Measurements from ENCODE around the gene TCEAL4. TPM values are rescaled to one million over a fixed set of nuclear protein-coding genes. Genes with fewer than 3 reads are reported as not detected.

Gene TCEAL4
- total RNA-seq = 25.0 and 29.6 TPM in 2 replicates

DNA sequence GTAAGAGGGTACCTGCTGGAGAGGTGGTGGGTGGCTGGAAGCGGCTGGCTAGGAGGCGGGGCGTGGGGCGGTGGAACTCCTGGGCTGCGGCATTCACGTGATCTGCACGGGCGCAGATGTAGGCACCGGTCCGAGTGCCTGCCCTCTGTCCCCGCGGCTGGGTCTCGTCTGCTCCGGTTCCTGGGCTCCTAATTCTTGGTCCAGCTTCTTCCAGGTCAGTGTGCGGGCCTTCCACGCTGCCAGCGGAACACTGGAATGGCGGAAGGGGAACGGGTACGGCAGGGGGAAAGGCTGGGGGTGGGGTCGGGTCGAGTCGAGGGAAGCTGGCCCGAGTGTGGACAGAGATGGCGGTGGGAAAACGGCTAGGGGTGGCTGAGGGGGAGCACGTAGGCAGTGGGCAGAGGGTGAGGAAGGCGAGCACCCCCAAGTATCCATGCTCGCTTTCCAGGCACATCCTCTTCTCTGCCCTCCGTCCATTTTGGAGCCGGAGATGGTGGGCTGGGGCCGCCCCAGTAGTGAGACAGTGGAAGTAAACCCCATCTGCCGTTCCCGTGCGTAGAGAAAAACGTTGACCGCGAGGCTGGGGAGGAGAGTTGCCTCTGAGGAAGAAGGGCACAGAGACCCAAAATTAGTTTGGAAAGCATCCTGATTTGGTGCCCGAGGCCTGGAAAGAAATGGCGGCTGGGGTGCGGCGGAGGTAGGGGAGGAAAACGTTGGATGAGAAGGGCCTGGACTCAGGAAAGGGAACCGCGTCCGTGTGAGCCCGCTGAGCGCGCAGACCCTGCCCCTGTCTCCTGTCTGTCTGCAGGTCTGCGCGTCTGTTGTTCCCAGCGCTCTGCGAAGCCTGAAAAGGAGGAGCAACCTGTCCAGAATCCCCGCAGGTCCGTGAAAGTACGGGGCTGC is at the start of gene TCEAL4:
Gene TCEAL4, plus strand, starts transcription at position 105 of the 903 bp plus-strand sequence. CDS start 1,161 bp downstream, outside the sequence.

DNA sequence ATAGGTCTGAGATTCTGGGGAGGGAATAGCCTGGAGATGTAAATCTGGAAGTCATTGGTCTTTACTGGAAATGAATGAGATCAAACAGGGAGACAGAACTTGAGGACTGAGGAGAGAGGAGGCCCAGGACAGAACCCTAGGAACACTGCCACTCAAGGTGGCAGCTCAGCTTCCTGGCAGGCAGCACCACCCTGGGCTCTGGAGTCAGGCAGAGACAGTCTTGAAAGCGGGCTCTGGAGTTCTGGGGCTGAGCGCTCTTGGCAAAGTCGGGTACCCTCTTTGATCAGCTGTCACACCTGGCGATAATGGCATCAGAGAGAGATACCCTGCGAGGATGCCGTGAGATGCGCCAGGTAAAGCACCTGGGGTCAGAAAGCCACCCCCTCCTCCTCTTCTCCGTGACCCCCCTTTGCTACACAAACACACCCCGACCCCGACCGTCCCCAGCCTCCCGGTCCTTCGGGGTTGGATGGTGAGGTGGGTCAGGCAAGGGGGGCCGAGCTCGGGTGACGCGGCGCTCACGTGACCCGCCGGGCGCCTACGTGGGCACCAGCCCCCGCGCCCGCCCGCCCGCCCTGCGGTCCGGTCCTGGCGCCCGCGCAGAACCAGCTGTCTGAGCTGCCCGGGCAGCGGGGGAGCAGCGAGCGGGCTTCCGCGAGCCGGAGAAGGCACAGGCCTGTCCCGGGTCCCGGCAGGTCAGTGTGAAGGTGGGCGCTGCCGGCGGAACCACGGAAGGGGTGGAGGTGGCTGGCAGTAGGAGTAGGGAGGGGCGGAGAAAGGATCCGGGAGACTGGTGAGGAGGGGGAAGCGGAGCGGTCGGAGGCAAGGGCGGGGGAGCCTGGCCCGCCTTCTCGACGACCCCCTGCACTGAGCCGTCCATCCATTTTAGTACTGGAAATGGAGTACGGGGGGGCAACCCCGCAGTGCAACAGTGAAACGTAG is 22.3 kb downstream of the TCEAL4 start, which contains the start of gene TCEAL3:
Gene TCEAL3, plus strand, starts transcription at position 600 of the 942 bp plus-strand sequence. CDS start 1,102 bp downstream, outside the sequence.

DNA sequence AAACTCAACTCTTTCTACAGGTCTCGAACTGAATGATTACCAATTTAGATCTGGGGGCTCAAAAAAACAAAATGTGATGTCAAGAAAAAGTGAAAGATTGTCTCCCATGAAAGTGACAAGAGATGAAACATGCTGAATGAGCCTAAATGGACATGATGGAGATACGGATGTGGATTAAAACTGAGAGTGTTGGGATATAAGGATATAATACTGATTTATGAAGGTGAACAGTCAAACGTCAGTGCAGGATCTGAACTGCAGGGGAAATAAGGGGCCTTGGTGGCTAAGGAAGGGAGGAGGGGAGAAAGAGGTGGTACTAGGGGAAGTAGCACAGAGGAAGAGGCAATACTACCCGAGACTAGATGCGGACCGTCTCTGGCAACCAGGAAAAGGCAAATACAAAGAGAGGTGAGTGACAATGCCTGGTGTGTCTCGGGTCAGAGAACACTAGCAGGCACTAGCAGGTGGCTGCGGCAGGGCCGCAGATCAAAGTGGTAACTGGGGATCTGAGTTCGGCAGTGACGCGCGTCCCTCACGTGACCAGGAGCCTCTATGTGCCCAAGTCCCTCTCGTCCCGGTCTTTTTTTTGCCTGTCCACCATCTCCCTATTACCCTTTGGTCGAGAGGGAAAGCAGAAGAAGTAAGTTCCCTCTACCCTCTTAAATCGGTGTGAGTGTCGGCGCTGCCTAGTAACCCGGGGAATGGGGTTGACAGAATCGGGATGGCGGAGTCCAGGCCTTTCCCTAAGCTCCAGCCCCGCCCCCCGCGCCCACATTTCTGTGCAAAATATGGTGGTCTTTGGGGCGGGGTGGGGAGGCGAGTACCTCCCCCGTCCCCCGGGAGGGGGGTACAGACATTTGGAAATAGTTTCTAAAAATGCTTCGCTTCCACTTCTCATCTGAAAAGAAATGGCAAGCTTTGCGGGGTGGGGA is 43.3 kb downstream of the TCEAL4 start, which contains the start of gene TCEAL1:
Gene TCEAL1, plus strand, starts transcription at position 590 of the 932 bp plus-strand sequence. CDS start 942 bp downstream, outside the sequence.

Other genes starting within 250 kb of the TCEAL4 start
- 50.1 and 113 TPM in 2 replicates for gene TCEAL9, start 229.0 kb upstream of the TCEAL4 start, total RNA-seq
- 298 and 309 TPM in 2 replicates for gene BEX3, start 209.0 kb upstream of the TCEAL4 start, total RNA-seq
- under 0.01 TPM in 1 of 2 replicates, not detected in the other for gene RAB40A, start 66.0 kb upstream of the TCEAL4 start, total RNA-seq
- 12.3 and 25.6 TPM in 2 replicates for gene TCEAL3, start 22.4 kb downstream of the TCEAL4 start, total RNA-seq
- gene TCEAL1, start 43.5 kb downstream of the TCEAL4 start, total RNA-seq = 10.3 and 20.0 TPM in 2 replicates
- gene MORF4L2, start 101.2 kb downstream of the TCEAL4 start, total RNA-seq = 382 and 609 TPM in 2 replicates
- gene TMEM31, start 125.4 kb downstream of the TCEAL4 start, total RNA-seq = not detected in 2 replicates
- gene PLP1, start 191.3 kb downstream of the TCEAL4 start, total RNA-seq = under 0.01 and 1.5 TPM in 2 replicates
- under 0.01 TPM in 2 replicates for gene RAB9B, start 246.7 kb downstream of the TCEAL4 start, total RNA-seq